Activated T-cell treated with anti-CD3 and anti-CD28 coated beads for 4 hours (primary cell): ENCODE data around the gene TBCD.

ENCODE experiments used
- DNase-seq: peaks from one replicate; pipeline ENCODE4 v3.0.0-alpha.2; 2020

Gene TBCD

DNA sequence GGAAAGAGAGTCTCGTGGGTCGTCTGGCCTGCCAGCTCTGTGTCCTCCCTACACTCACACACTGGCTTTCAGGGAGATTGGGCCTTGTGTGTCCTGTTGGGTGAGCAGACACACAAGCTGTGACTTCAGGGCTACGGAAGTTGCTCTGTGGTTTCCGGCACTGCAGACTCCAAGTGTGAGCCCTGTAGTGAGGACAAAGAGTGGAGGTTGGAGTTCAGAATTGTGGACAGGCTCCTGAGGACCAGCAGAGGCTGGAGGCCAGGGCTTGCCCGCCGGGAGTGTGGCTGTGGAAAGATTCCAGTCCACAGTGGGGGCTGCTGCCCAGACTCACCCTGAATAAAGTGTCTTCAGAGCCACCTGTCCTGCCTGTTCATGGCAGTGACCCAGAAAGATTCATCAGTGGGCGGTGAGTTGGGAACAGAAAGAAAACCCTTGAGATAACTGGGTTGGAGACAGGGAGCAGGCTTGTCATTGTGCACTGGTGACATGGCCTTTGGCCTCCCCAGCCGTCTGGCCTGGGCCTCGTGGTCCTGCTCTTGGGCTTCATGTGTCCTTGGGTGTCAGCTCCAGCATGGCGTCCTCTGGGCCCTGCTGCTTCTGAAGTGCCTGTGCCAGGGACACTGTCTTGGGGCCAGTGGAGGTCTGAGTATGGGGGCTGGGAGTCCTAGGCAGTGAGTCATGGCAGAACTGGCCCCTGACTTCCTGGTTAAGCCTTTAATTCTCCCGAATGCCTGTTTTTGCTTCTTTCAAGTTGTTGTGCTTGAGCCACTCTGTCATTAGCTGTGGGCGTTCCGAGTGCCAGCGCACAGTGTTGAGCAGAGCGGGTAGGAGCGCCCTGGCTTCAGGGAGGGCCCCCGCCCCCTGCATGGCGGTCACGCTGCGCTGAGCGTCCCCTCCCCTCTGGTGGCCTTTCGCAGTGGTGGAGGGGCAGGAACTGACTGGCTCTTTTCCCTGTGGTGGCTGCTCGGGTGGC, 107.9 kb downstream of the TBCD start:
- peak; percentile 32 for DNase-seq

DNA sequence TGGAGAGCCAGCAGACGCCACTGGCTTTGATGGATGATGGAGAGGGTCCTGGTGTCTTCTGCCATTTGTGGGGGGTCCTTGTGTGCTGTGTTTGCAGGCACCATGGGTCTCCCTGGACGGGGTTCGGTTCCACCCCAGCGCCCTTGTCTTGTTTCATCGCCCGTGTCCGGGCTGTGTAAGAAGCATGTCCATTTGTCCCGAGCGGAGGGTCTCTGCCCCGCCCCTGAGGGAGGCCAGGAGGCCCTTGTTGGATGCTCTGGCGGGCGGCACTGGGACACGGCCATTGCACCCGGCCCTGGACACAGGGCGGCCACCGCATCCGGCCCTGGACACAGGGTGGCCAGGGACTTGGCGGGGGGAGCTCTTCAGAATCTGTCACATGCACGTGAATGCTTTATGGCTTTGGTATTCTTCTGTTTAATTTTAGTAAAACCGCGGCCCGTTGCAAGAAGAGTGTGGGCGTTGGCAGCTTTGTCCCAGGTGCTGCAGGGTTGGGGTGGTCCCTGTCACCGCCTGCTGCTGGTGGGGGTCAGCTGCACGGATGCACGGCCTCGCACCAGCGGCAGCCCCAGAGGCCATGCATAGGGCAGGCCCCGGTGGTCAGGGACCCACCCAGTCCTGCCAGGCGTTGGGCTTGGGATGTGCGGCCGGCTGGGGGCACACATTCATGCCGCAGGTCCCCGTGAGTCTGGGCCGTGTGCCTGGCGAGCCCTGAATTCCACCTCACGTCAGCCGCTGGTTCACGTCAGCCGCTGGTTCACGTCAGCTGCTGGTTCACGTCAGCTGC, 108.9 kb downstream of the TBCD start:
- DNase-seq = no peak

DNA sequence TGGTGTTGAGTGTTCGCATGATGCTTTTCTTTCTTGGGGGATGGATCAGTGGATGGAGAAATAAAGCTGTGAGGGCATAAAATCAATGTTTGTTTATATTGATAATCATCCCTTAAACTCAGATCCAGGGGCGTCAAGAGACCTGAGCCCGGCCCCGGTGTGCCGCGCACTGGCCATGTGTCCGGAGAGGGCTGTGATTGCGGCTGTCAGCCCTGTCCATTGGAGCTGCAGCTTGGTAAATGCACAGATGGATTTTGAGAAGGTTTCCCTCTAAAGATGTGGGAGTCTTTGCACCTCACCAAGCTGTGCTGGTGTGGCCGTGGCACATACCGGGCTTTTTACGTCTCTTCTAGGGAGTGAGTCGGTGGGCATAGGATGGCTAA, 109.5 kb downstream of the TBCD start:
- DNase-seq = no peak

DNA sequence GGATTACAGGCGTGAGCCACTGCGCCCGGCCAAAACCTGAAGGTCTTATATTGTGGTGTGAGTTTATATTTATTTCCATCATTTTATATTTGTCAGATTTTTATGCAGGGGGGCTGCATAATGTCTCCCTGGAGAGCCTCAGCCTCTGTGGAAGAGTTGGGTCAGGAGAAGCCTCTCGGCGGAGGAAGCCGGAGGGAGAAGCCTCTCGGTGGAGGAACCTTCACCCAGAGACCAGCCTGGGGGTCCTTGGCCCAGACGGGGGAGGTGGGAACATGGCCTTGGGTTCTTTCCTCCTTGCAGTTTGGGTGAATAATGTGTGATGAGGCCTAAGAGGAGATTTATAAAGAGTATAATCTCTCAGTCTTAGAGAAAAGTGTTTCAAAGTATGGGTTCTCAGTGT, 110.3 kb downstream of the TBCD start:
- DNase-seq = no peak

DNA sequence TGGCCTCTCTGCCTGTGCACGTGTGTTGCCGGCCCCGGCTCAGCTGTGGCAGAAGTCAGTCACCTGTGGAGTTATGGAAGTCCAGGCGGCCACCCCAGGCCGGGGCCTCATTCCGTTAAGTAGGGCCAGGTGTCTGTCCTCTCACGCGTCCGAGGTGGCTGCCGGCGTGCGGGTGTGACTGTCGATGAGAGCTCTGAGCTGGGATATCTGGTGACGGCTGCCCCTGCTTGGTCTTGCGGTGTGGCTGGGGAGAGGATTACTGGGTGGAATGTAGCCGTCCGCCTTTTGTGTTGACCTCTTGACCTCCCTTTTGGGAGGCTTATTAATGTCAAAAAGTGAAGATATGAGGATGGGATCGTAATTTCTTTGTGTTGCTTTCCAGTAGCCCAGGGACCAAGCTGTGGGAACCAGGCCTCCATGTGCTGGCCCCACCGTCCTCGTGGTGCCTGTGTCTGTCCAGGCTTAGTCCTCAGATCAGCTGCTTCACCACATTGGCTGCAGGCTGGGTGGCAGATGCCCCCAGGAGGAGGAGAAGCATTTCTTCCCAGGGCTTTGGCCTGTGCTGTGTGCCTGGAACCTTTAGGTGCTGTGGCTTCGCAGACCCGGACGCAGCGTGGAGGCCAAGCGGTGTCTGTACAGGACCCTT, 111.0 kb downstream of the TBCD start:
- no peak for DNase-seq

DNA sequence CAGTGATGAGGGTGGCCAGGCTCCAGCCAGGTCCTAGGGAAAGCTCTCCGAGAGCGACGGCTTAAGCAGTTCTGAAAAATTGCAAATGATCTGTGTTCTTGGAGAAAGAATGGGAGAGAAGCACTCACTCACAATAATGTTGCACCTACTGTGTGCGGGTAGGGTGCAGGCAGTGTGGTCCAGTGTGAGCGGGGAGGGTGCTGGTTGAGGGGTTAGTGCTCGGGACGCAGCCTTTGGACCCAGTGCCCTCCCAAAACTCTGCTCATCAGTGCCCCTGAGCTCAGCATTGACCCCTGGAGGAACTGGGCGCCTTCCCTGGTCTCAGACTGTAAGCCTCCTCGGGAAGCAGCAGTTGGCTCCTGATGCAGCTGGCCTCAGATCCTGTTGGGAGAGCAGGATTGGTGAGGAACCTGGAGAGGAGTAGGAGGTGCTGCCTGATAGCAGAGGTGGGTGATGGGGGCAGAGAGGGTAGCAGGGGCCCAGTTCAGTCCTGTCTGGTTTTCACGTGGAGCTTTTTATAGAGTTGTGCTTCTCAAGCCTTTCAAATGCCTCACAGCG, 111.6 kb downstream of the TBCD start:
- DNase-seq = no peak

DNA sequence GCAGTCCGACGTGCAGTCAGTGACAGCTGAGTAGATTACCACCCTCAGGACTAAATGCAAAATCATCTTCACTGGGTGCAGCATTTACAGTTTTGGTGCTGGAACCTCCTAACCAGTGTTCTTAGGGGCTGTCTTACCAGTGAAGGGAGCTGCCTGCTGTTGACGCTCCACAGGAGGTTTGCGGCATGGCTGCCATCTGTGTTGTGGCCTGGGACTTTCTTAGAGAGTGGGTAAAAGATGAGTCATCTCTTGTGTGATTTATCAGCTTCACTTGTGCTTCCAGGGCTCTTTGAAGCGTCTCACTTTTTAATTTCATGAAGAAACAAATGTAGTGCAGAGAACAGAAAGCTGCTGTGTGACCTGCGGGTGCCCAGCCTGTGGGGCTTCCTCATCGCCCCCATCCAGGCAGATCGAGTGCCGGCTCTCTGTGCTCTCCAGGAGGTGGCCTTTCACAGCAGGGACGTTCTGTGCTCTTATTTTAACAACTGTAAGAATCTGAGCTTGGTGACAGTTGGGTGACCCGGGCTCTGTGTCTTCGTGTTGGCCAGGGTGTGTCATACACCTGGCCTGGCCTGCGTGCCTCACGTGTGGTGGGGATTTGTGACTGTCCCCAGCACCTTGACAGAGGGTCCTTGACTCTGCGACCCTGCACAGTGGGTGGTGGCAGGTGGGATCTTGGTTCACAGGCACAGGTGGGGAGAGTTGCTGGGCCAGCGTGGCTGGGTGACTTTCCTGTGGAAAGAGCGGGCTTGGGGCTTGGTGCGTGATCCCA, 112.3 kb downstream of the TBCD start:
- DNase-seq = peak; percentile 71

DNA sequence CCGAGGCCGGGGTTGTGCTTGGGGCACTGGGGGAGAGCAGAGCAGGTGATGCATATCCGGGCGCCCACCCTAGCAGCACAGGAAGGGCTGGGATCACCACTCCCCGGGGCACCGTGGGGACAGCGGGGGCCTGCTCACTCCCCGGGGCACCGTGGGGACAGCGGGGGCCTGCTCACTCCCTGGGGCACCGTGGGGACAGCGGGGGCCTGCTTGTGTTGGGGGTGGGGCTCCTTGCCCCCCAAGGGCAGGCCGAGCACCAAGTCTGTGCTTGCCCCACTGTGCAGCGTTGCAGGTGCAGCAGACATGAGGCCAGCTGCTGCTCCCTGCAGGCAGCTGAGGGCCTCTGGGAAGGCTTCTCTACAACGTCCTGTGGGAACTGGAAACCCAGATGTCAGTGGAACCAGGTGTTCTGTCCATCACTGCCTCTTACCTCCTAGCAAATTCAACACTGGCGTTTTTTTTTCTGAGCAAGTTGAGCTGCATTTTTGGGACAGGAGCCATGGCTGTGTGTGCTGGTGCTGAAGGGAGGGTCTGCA, 112.9 kb downstream of the TBCD start:
- no peak for DNase-seq

DNA sequence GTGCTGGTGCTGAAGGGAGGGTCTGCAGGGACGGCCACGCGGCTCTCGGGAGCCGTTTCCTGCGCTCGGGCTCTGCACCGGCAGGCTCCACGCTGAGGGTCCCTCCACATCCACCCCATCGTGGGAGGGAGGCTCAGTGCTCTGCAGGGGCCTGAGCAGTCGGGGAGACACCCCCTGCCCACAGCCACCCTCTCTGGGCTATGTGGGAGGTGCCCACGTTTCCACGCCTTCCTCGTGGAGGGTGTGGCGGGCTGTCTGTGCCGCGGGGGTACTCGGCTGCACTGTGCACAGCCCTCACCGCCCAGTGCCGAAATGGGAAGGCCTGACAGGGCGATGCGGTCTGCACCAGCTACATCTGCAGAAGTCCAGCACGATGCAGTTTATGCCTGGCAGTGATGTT, 113.4 kb downstream of the TBCD start:
- DNase-seq = no peak

DNA sequence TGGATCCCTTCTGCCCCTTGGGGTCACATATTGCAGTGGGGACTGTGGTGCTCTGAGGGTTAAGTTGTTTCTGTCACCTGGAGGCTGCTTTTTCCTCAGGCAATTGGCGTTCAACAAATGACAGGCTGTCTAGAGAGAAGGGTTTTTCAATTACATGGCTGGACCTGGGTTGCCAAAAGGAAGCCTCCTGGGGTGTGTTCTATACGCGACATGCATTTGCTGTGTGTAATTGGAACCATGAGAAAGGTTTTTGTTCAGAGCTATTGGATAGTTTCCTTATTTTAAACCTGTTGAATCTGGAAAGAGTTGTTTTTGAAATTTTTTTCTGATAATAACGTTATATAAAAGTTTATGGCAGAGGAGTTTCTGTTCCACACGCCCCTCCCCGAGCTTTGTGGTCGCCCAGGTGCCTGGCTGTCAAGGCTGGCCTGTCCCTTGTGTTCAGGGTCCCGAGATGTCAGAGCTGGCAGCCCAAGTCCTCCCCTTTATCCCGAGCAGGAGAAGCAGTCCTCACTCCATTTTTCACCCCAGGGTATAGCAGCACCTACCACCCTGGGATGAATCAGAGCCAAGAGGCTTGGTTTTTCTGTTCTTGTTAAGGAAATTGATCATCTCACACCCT, 114.0 kb downstream of the TBCD start:
- DNase-seq = no peak

DNA sequence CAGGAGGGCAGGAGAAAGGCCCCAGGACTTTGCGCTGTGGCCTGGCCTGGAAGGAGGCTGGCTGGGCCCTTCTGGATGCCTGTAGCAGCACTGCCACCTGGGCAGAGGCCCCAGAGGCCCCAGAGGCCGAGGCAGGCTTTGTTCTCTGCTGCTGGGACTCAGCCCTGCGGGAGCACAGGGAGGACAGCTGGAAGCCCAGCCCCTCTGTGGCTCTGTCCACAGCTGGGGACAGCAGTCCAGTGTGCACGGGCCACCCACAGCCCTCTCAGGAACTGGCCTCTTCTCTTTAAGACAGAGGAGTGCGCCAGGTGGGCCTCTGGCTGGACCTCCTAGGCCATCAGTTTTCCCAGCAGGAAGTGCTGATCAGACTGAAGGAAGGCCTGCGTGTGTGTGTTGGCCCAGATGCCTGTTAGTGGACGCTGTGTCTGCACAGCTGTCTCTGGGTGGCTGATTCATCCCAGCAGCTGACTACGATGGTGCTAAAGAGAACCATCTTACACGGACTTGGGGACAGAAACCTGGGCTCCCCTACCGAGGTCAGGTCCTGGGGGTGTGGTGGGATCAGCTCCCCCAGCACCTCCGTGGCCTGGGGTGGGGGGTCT, 114.8 kb downstream of the TBCD start:
- no peak for DNase-seq

DNA sequence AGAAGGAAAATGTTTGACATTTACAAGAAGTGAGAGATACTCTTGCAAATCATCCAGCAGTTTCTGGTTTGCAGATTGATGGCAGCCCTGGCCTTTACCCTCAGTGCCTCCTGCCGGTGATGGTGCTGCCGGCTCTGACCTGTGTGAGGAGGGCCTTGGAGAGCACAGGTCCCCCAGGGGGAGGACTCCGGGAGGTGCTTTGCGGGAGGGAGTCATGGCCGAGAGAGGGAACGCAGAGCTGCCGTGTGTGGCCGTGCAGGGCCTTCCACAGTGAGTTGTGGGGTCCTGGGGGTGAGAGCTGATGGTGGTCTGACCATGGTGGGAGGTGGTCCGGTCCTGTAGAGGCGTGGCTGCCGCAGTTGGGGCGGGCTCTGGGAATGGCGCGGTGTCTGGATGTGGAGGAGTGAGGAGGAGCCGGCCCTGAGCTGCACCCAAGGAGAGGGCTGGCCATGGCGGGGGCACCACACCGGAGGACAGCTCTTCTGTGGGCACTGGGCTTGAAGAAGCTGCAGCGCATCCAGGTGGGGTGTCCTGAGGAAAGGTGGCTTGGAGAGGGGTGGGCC, 116.0 kb downstream of the TBCD start:
- DNase-seq = no peak

DNA sequence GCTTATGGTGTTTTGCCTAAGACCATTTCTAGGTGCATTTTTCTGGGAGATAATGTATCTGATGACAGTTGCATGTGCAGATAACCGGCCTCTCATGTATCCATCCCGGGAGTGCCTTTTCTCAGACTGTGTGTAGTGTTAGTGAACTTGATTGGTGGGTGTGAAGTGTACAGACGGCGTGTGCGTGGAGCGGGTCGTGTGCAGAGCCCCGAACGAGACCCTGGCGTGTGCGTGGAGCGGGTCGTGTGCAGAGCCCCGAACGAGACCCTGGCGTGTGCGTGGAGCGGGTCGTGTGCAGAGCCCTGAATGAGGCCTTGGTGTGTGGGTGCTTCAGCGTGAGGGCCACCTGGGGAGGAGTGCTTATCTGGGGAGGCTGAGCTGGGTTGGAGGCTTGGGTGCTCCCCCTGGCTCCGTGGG, 116.9 kb downstream of the TBCD start:
- no peak for DNase-seq

DNA sequence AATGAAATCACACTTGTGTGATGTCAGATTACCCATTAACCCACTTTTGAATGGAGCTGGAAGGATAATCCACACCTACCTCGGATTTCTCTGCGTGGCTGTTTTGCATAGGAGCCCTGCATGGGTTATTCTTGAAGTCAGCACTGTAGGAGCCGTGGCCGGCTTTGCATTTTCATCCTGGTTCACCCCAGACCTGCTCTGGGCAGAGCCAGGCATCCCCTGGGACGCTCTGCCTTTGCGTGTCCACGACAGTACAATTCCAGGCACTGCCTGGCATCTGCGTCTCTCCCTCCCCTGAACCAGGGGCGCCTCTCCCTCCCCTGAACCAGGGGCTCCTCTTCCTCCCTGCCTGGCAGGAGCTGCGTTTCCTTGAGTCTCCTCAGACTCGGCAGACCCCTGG, 117.7 kb downstream of the TBCD start:
- DNase-seq = no peak

DNA sequence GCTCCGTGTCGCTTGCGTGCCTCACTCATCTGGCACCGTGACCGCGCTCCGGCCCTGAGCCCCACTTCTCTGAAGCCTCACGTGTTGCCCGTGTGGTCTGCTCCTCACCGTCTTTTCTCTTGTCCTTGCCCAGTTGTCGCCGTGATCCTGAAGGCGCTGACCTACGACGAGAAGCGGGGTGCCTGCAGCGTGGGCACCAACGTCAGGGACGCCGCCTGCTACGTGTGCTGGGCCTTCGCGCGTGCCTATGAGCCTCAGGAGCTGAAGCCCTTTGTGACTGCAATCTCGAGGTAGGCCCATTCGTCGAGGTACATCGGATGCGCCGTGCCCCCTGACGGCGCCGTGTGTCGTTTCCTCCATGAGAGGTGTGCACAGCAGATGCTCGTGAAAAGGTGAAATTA, 118.2 kb downstream of the TBCD start:
- no peak for DNase-seq

DNA sequence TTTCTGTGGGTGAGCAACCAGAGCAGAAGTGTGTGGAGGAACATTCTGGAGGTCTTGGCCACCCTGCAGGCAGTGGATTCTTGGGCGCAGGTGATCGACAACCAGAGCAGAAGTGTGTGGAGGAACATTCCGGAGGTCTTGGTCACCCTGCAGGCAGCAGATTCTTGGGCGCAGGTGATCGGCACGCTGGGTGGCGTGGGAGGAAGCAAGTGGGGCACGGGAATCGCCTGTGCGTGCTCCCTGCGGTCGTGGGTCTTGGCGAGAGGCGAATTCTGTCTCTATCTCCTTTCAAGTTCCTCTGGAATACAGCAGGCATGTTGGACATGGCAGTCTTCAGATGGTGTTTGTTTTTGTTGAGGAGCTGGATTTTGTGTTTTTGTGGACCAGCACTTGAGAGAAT, 118.7 kb downstream of the TBCD start:
- no peak for DNase-seq

DNA sequence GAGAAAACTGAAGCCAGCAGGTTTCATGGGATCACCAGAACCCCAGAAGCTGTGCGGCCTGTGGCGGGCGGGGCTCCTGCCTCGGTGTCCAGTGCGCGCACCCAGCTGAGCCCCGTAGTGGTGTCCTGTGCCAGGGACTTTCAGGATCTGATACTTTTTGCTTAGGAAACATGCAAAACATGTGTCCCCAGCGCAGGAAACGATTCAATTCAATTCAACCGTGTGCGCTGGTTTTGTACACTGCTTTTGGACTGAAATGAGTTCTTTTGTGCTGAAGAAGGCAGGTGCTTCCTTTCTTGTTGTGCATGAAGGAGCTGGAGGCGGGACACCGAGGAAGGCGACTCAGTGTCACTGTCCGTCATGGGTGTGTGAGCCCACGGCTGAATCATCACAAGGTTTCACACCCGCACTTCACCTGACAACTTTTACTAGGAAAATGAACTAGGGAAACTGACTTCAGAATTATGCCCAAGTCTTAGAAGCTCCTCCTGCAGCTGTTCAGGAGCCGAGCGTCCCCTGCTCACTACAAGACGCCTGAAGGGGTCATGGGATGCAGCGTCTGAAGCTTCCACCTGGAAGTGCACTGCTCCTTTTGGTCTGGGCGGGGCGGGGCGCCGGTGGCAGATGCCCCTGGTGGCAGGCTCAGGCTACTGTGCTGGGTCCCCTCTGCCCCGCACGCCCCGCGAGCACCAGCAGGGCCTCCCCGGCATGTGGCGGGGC, 119.4 kb downstream of the TBCD start:
- no peak for DNase-seq

DNA sequence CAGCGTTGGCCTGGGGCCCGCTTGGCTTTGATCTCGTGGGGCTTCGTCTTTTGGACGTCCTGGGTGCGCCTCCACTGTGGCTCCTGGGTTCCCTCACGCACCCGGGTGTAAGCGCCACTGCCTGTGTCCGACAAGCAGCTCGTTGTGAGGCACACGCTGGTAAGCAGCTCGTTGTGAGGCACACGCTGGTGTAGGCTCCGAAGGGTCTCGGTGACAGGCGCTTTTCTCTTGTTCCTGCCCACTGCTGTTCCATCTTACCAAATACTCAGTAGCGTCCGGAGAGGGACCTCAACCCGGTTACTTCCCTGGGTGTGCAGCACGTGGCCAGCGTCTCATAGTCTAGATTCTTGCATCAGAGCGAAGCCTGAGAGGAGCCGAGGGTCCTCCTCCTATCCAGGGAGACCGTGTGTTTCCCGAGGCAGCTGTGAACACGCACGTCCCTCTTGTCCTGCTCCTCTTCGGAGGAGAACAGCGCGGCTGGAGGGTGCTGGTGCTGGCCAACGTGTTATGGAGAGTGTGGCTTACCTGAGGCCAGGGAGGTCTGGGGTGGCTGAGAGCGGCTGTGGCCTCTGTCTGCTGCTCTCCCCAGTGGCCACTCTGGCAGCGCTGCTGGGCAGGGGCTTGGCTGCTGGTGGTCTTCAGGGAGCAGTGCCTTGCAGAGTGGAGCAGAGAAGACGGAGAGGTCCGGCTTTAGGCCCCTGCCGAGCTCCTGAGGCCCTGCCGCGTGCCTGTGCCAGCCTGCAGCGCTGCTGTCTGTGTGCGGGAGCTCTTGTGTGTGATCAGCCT, 120.1 kb downstream of the TBCD start:
- DNase-seq = no peak
